IPS-NIHi7 (cell line): ENCODE results near the gene FCHSD2.
A peak's percentile ranks its signal among the peaks of the same experiment; 100 is the strongest.
"Not testable (repeated sequence)": the region's sequence is repeated elsewhere in the genome, so short reads cannot be mapped to it uniquely, and the experiment has no call there.

Source experiments
- DNase-seq: peaks from one replicate; pipeline ENCODE4 v3.0.0; 2012; ENCODE audit warnings: mixed read lengths; ENCODE audit errors: extremely low spot score

Gene FCHSD2

DNA sequence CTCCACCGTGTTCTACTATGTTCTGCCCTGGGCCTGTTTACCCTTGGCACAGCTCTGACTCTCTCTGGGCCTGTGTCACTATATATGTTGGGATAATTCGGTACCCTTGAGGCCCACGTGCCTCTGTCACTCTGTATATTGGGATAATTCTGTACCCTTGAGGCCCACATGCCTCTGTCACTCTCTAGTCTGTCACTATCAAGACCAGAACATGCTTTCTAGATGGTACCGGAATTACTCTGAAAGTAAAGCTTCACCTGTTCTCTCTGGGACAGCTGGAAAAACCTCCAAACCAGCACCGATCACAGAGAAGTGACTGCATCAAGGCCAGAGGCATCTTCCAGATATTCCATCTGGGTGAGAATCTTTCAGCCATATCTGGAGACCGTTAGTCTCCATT is 9.3 kb upstream of the FCHSD2 start:
- no peak for DNase-seq

DNA sequence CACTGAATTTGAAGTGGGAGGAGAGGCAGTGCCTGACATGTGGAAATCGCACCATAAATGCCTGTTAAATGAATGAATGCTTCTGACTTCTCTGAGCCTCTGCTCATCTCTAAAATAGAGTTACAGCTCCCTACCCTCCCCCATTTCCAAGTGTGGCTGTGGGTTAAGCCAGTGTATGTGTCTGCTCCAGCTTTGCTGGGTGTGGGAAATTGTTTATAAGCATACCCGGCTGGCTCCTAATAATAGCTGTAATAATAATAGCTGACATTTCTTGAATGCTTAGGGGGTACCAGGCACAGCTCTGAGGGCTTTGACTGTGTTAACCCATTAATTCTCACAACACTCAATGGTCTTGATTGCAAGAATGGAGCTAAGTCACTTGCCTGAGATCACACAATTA is 7.0 kb upstream of the FCHSD2 start:
- no peak for DNase-seq

DNA sequence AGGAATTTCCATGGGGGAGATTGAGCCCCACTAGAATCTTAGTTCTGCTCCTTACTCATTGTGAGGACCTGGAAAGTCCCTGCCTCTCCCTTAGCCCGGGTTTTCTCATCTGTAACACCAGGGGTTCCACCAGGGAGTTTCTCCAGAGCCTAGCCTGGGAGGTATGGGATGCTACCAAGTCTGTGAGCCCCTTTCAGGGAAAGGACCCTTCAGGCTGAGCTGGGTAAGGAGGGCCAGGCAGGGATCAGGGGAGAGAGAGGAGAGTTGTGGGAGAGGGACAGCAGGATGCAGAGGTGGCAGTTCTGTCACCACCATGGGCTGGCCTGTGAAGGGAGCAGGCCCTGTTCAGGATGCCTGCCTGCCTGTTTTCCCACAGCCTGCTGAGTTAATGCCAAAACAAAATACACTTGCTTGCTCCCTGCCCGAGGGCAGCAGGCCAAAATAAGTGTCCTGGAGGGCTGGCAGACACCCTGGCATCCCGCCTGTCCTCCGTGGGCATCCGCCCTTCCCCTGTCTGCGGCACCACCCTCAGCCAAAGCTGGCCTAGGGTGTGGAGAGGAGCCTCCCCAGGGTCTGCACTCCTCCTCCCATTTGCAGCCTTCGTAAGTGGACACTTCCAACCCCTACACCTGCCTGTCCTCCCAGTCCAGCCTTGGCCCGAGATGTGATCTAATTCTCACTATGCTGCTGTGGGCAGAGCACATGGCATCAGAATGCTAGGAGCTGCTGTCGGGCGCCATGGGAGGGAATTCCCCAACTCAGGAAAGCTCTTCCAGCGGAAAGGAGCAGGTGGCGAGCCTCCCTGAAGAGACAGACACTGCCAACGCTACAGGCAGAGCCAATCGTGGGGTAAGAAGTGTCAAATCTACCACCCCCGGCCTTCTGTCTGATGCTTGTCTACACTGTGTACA is 5.9 kb upstream of the FCHSD2 start:
- peak; percentile 12 for DNase-seq

DNA sequence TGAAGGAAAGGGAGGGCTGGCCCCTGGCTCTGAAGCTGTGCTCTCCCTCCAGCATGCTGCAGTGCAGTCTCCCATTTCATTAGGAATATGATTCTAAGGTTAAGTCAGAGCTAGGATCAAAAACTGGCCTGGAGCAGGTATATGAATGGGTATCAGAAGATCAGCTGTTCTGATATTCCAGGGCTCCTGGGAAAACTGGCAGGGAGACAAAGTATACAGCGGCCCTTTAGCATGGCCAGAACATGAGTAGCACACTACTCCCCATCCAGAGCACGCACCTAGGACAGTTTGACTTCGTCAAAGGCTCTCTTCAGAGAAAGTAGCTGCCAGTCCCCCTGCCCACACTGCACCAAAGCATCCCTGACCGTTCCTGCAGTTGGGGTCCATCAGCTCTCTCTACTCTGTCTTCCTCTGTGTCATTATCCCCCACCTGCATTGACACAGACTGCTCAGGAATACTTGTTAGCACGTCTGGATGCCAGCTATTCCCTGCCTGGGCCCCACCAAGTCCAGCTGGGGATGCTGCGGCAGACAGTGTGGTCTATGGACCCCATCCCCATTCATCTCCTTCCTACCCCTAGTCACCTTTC is 4.0 kb upstream of the FCHSD2 start:
- no peak for DNase-seq

DNA sequence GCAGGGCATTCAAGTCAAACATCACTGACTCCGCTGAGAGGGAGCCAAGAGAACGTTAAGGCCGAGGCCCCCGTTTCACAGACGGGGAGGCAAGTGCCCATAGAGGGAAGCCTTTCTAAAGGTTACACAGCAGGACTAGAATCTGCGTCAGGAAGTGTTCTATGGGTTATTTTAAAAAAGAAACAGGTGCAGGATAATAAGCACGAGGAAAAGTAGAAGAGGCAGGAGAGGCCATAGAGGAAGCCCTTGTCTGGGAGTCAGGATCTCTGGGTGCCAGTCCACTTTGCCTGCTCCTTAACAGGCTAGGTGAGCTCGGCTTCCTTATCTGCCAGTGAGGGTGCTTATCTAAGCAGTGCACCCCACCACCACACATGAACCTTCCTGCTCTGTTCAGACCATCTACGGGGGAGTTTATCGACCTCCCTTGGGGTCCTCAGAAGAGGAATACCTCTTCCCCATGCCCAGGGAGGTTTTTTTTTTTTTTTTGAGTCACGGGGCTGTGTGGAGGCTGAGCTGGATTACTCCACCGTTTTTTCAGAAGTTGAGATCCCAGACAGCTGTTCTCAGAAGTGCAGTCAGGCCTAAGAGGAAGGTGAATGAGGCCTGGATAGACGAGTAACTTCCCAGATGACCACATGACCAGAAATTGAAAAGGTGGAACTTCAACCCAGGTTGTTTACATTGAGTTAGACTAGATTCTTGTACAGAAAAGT is 1.2 kb upstream of the FCHSD2 start:
- DNase-seq, result peak; percentile 9

DNA sequence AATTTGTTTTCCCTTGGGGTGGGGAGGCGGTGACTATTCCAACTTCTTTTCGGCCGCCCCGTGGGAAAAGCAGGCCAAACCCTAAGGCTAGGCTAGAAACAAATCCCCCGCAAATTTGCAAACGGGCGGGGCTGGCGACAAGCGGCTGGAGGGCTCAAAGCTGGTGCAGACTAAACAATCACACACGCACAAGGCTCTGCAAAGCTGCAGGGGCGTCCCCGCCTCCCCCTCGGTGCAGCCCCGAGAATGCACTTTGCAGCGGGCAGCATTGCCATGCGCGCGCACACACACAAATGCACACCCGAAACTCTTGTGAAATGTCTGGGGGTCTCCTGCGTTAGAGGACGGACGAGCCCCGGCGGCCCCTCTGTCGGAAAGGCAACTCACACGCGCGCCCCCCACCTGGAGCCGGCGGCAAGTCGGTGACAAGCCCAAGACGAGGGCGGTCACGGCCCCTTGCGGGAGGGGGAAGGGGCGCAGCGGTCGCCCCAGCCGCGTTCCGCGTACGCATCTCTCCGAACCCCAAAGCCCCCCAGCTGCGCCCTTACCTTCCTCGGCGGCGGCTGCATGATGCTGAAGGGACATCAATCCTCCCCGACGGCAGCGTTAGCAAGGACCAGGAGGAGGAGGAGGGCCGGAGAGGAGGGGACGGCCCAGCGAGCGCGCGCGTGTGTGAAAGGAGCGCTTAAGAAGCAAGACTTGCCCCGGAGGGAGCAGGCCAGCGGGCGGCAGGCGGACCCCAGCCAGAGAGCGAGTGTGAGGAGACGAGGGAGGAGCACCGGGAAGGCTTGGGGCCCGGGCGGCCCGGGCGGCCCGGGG is 600 bp downstream of the FCHSD2 start:
- peak; percentile 78 for DNase-seq

DNA sequence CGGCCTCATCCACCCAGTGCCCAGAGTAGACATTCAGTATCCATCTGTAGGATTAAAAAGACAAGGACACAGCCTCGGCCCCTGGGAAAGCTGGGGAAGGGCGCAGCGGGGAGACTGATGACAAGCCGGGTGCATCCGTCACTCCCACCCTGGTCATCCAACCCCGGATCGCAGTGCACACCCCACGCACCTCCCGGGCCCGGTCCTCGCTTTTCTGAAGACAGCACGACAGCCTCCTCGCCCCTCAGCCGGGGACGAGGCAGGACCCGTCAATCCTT is 1.1 kb downstream of the FCHSD2 start:
- no peak for DNase-seq

DNA sequence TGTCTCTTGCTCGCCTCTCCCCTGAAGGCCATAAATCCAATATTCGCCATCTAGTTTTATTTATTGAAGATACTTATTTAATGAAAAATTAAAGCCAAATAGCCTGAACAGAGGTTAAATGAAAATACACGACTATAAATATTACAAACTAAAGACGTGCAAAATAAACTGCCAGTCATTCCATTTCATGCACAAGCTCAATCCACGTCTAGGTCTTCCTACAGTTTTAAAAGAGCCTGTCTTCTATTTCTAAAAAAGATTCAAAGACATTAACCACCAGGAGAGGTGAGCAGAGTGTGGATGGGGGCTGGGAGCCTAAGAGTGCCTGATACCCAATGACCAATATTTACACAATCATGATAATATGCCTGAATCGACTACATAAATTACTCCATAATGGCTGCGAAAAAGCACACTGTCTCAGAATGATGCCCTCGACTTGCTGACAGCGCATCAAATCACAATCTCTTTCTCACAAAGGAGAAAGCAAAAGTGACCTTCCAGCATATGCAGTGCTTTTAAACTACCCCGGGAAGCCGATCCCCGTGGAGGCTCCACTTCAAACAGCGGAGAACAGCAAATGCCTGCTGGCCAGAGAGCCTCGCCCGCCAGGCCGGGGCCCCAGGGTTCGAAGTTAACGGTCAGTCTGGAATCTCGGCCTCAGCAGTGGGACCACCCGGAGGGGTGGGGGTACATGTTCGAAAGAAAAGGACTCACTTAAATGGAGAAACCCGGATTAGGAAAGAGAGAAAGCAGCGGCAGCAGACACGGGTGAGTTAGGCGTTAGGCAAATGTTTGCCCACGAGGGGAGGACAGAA is 1.7 kb downstream of the FCHSD2 start:
- DNase-seq, result peak; percentile 45

DNA sequence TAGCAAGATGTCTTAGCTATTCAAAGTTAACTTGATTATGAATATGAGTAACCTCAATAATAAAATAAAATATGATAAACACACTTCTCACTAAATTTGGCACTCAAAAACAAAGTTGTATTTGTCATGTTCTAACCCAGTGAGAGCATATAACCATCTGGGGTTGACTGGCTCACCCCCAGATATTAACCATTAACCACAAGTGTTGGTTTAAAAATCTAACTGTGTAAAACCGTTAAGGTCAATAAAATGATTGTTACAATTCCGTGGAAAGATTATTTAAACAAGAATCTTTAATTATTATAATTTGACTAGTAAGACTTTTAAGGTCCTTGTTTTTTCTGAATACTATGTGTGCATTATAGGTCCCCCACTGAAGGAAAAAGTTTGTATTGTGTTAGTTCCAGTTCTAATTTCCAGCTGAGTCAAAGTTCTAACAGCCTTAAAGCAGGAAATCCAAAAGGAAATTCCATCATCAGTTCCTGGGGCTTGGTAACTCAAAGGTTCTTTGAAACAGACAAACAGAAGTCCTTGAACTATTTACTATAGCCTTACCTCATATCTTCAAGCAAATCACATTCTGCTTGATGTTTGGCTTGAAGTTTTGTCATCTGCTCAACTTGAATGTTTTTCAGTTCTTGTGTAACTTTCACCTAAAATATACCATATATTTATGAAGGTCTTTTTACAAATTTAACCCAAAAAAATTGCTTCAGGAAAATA is 2.5 kb downstream of the FCHSD2 start:
- no peak for DNase-seq

DNA sequence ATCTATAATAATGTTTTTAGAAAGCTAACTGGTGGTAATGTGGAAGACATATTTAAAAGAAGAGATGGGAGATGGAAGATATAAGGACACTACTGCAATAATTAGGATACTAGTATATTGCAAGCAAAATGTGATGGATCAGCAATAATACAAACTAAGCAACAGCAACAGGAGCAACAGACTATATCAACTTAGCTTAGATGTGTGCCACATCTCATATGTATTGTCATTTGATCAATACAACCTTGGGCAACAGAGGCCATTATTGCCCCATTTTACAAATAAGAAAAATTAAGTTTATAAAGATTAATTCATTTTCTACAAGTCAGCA is 4.2 kb downstream of the FCHSD2 start:
- no peak for DNase-seq

DNA sequence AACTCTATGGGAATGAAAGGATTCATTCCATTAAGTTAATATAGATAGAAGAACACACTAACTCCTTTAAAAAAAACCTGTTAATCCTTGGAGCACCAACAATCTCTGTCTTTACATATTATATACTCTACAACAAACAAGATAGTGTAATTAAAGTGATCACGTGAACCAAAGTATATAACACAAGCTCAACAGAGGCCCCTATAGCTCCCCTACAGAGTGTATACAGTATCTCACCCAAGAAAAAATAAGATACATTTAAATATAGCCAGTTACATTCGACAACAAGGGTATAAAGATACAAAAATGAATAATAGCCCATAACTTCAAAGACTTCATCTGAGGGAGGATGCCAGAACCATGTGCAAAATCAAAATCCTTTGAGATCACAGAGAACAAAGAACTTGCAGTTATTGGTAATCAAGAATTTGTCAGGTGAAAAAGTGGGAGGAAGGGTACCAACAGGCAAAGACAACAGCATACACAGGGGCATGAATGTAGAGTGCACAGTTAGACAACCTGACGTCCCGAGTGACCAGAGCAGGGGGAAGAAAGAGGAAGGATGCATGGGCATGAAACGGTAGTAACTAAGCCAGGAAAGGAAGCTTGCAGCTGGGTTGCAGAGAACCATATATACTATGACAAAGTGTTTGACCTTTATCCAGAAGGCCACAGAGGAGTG is 4.7 kb downstream of the FCHSD2 start:
- no peak for DNase-seq

DNA sequence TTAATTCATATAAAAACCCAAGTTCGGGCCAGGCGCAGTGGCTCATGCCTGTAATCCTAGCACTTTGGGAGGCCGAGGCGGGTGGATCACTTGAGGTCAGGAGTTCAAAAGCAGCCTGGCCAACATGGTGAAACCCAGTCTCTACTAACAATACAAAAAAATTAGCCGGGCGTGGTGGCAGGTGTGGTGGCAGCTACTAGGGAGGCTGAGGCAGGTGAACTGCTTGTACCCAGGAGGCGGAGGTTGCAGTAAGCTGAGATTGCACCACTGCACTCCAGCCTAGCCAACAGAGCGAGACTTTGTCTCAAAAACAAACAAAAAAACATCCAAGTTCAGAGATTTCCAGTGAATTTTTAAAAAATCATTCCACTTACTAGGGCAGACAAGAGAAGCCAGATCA is 5.4 kb downstream of the FCHSD2 start:
- DNase-seq, result not testable (repeated sequence)

DNA sequence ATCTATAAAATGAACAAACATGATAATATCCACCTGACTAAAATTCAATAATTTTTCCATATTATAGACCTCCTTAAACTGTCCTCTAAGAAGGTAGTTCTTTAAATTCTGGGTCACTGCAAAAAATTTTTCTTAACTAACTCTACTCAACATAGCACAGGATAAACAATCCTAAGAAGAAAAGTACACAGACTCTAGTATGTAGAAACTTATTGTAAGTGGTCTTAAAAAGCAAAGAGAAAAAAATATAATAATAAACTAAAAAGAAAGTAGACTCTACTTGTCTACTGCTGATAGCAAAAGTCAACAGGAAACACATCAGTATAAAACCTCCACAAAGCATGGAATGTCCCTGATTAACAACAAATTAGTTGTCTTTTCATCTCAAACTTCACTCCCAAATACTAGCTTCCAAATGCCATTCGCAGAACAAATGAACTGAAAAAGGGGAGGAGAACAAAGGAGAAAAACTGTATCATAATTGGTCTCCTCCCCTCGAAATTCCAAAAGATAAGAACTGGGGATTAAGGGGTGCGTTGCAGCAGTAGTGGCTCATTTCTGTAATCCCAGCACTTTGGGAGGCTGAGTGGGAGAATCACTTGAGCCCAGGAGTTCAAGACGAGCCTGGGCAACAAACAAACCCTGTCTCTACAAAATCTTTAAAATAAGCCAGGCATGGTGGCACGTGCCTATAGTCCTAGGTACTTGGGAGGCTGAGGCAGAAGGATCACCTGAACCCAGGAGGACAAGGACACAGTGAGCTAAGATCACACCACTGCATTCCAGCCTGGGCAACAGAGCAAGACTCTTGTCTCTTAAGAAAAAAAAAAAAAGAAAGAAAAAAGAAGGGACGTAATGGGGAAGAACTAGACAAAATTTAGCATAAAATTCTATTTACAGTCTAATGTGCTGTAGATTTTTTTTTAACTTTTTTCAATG is 6.5 kb downstream of the FCHSD2 start:
- no peak for DNase-seq

DNA sequence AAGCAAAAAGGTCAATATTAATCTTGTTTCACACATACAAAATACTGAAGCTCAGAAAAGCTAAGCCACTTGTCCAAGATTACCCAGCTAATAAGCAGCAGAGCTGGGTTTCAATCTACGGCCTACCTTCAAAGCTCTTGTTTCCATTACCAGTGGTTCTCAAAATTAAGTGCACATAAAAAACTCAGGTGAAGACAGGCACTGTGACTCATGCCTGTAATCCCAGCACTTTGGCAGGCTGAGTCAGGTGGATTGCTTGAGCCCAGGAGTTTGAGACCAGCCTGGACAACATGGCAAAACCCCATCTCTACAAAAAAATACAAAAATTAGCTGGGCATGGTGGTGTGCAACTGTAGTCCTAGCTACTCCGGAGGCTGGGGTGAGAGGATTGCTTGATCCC is 9.8 kb downstream of the FCHSD2 start:
- not testable (repeated sequence) for DNase-seq

DNA sequence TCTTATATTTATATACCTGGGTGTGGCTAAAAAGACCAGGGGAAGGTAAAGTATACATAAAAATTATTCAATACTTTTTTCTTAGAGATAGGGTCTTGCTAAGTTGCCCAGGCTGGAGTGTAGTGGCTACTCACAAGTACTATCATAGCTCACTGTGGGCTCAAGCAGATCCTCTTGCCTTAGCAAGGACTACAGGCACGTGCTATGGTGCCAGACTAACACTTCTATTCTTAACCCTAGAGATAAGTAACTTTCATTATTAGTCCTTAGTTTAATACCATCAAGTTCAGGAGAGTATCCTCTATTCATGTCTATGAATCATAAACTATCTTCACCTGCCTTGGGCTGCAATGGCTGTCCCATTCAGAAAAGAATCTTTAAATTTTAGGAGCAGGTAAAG is 11.9 kb downstream of the FCHSD2 start:
- no peak for DNase-seq

DNA sequence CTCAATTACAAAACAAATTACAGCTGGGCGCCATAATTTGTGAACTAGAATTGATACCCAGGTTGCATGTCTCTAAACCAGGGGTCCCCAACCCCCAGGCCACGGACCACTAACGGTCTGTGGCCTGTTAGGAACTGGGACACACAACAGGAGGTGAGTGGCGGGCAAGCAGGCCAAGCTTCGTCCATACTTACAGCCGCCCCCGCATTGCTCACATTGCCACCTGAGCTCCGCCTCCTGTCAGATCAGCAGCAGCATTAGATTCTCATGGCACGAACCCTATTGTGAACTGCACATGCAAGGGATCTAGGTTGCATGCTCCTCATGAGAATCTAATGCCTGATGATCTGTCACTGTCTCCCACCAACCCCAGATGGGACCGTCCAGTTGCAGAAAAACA is 12.9 kb downstream of the FCHSD2 start:
- DNase-seq, result no peak

DNA sequence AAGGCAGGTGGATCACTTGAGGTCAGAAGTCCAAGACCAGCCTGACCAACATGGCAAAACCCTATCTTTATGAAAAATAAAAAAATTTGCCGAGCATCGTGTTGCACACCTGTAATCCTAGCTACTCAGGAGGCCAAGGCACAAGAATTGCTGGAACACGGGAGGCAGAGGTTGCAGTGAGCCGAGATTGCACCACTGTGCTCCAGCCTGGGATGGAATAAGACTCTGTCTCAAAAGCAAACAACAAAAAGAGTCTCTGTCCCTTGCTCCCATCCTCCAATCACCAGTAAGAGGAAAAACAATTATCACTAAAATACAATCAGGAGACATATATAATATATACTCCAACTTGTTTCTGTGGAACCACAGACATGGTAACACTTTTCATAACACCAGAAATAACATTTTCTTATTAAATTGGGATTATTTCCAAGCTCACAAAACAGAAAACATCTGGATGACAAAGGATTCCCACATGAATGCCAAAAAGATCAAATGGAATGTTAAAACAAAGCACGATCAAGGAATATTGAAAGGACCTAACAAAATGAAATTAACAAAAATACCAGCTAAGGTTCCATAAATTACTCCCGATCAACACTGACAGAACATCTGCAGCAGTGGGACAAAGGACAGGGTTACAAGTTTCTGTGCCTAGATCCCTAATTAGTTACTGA is 15.2 kb downstream of the FCHSD2 start:
- no peak for DNase-seq

DNA sequence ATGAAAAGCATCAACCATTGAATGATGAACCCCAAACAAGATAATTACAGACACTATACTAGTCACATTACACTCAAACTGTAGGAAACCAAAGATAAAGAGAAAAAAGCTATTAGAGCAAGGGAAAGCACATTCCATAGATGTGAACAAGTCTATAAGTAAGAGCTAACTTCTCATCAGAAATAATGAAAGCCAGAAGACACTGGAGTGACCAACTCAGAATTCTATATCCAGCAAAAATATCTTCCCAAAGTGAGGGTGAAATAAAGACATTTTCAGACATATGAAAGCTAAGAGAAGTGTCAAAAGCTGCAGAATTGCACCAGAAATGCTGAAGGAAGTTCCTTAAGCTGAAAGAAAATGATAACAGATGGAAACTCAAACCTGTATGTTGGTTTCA is 17.3 kb downstream of the FCHSD2 start:
- DNase-seq, result no peak
